Urinary bladder (tissue), 4 donors: ENCODE data around the gene FARP2. TPM values are rescaled to one million over a fixed set of nuclear protein-coding genes. Genes with fewer than 3 reads are reported as not detected.
"Not testable (repeated sequence)": the region's sequence is repeated elsewhere in the genome, so short reads cannot be mapped to it uniquely, and the experiment has no call there.

Experiments used
- DNase-seq: peaks from one replicate; pipeline ENCODE4 v3.0.0-alpha.2; 2015; ENCODE audit errors: extremely low spot score
- H3K27ac ChIP-seq: one replicate; pipeline ENCODE4 v1.5.1; 2013; ENCODE audit warnings: low read depth, mild to moderate bottlenecking, moderate library complexity
- H3K36me3 ChIP-seq: one replicate; pipeline ENCODE4 v1.6.1; 2013; ENCODE audit warnings: mild to moderate bottlenecking, moderate library complexity; ENCODE audit not compliant: insufficient read depth
- H3K4me1 ChIP-seq: one replicate; pipeline ENCODE4 v1.6.1; 2013; ENCODE audit warnings: mild to moderate bottlenecking, moderate library complexity; ENCODE audit not compliant: insufficient read depth
- H3K4me3 ChIP-seq: one replicate; pipeline ENCODE4 v1.5.1; 2013; ENCODE audit warnings: low read depth, low read length
- WGBS: extraction: QIAGEN DNeasy Blood & Tissue Kit; methylation state at CpG from one replicate; pipeline ENCODE4 v1.1.7; 2013; 5-methylcytosine and 5-hydroxymethylcytosine counted together
- polyA plus RNA-seq: library from polyadenylated mRNA; stranded (reverse); fragments of 200-250 nt; gene quantifications from one replicate; pipeline ENCODE4 v1.2.3, GENCODE V29; 2013
- total RNA-seq: library from RNA; depleted of rRNA; stranded (reverse); fragments of >200 nt; gene quantifications from one replicate; pipeline ENCODE4 v1.2.3, GENCODE V29; 2014
- donor health status: healthy with polysubstance abuse.
- donor health status: healthy.

Gene FARP2
- total and polyA plus RNA-seq, 2 donors: 16.2 to 51.7 TPM

DNA sequence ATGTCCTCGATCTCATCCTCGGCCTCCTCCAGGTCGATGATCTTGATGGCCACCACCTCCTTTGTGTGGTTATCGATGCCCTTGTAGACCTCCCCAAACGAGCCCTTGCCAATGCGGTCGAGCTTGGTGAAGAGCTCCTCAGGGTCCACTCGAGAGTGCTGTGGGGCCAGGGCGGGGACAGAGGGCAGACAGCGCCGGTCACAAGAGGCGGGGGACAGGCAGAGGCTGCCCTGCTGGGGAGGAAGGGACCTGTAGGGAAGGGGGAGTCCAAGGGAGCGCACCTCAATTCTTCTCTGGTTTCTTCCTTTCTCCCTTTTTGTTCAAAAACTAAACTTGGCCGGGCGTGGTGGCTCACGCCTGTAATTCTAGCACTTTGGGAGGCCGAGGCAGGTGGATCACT lies 145.5 kb downstream of the FARP2 start:
- H3K27ac ChIP-seq: no peak overlapping the region
- DNase-seq: no peak
- H3K4me1 ChIP-seq: no peaks in the 10 kb centered on the region
- peaks cover 2% of the 10 kb centered on the region for H3K36me3 ChIP-seq
- H3K4me3 ChIP-seq: no peak overlapping the region
- 92% methylated on average over 17 of the region's 17 CpGs for WGBS

DNA sequence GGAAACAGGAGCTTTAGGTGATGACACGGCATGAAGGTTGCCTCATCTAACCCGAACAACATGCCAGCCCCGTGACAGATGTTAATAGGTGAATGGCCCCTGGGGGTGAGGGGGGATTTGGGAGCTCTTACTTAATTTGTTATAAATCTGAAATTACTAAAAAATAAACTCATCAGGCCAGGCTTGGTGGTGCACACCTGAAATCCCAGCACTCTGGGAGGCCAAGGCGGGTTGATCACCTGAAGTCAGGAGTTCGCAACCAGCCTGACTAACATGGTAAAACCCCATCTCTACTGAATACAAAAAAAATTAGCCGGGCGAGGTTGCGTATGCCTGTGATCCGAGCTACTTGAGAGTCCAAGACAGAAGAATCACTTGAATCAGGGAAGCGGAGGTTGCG lies 146.2 kb downstream of the FARP2 start:
- no peak overlapping the region for H3K4me3 ChIP-seq
- 97% methylated on average over 11 of the region's 11 CpGs for WGBS

DNA sequence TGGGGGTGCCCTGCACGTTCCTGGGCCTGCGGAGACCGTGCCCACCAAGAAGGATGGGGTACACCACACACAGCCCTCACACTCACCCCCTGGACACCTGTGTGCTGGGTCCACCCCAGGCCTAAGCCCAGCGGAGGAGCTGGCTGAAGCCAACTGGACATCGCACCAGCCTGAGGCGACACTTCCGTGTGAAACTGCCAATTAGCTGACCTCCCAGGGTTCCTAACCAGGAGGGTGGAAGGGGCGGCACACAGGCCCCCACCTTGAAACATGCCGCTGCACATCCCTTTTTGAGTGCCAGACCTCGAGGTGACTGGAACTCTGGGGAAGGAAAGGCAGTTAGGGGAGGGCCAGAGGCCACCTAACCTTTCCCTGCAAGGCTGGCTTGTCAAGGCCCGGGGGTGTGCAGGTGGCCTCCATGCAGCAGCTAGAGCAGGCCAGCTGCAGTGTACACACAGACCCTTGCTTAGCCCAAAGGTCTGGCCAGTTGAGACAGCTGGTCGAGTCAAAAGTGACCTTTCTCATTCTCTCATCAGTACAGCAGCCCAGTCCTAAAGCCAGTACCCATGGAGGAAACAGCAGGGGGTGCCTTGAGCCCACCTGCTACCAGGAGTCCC lies 147.8 kb downstream of the FARP2 start:
- no peak overlapping the region for H3K4me3 ChIP-seq
- H3K36me3 ChIP-seq: peaks cover 2% of the 10 kb centered on the region
- no peak overlapping the region for H3K27ac ChIP-seq
- DNase-seq: no peak
- H3K4me1 ChIP-seq: no peaks in the 10 kb centered on the region
- WGBS: 86% methylated on average over 12 of the region's 12 CpGs

More for the DNA sequence above, 146.2 kb downstream of the FARP2 start:
- H3K27ac ChIP-seq: no peak overlapping the region
- H3K4me1 ChIP-seq: no peaks in the 10 kb centered on the region
- no peak for DNase-seq
- H3K36me3 ChIP-seq: peaks cover 2% of the 10 kb centered on the region

DNA sequence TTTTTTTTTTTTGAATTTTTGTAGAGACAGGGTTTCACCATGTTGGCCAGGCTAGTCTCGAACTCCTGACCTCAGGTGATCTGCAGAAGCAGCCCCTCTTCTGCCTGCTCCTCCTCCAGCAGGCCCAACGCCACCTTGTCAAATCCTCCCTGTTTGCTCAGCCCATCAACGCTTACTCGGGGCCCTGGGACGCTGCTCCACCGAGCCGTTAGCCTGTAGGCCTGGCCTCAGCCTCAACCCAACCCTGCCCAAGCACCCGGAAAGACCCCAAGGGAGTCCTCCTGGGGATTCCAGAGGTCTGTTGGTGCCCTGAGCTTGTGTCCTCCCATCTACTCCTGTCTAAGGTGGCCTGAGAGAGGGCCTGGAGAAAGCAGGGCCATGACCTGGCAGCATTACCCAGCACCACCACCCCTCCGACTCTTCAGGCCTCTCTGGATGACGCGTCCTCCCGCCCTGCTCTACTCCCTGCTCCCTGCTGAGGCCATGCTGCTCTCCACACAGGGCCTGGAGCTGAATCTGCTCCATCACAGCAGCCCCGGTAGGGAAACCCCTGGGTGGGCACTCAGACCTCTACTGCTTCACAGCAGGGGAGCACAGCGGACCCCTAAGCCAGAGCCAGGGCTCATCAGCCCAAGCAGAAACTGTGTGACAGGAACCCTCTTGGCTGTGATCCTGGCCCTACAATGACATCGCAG lies 149.1 kb downstream of the FARP2 start:
- Histone ChIP-seq H3K4me3 (no peak overlapping the region), H3K27ac (no peak overlapping the region)

DNA sequence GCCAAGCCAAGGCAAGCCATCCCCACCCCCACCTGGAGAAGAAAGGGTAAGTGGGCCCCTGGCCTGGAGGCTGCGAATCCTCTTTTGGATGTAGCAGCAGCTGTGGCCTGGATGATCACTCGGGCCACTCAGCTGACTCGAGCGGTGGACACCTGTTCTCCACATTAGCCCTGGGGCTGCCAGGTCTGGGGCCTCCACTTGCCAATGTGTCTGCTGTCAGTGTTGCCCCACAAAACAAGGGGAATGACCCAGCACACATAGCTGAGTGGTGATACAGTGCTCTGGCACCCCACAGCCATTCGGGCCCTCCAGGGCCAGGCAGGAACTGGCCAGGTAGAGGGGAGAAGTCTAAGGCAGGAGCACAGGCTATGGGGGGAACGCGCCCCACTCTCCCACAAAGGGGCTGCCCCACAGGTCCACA lies 149.7 kb downstream of the FARP2 start:
- WGBS: 88% methylated on average over 7 of the region's 7 CpGs
- DNase-seq: no peak
- Histone ChIP-seq H3K27ac (no peak overlapping the region), H3K36me3 (peaks cover 2% of the 10 kb centered on the region), H3K4me3 (no peak overlapping the region), H3K4me1 (no peaks in the 10 kb centered on the region)

More for the DNA sequence above, 149.1 kb downstream of the FARP2 start:
- no peak for DNase-seq
- 80% methylated on average over 15 of the region's 15 CpGs for WGBS
- Histone ChIP-seq H3K4me1 (no peaks in the 10 kb centered on the region), H3K36me3 (peaks cover 2% of the 10 kb centered on the region)

DNA sequence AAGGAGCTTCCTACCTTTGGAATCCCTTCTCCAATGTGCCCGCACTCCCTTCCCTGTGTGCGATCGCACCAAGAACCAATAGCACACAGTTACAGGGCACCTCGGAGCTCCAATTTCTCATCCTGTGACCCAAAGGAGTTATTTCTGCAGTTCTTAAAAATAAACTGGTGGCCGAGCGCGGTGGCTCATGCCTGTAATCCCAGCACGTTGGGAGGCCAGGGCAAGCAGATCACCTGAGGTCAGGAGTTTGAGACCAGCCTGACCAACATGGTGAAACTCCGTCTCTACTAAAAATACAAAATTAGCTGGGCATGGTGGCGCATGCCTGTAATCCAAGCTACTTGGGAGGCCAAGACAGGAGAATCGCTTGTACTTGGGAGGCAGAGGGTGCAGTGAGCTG lies 150.2 kb downstream of the FARP2 start:
- H3K27ac ChIP-seq, H3K4me3 ChIP-seq, H3K36me3 ChIP-seq, H3K4me1 ChIP-seq, DNase-seq: not testable (repeated sequence)
- WGBS: 95% methylated on average over 11 of the region's 11 CpGs

DNA sequence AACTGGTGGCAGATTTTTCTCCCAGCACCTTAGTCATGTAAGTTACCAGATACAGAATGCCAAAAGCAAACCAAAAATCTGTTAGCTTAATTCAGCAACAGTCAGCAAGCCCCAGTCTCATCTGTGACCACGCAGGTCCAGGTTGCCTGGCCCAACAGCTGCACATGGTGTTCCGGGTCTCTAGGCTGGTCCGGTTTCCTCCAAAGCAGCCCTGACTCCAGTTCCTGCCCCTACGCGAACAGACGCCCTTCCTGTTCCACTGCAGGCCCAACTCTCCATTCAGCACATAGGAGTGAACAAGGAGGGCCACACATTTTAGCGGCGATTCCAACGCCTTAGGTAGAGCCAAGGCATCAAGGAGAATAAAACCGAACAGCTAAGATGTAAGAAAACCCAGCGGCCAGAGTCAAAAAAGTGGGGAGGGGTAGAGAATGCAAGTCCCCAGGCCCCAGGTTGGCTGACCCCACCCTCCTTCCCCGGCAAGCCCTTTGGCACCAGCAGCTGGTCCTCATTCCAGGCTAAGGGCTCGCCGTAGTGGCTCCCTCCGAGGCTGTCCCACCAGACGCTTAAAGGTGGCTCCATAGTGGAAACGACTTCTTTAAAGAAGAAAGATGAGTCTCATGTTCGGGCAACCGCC lies 150.8 kb downstream of the FARP2 start:
- WGBS: 40% methylated on average over 19 of the region's 19 CpGs
- Histone ChIP-seq H3K27ac (no peak overlapping the region), H3K4me3 (peak overlapping the region; percentile 95), H3K36me3 (no peaks in the 10 kb centered on the region), H3K4me1 (no peaks in the 10 kb centered on the region)
- DNase-seq: no peak

DNA sequence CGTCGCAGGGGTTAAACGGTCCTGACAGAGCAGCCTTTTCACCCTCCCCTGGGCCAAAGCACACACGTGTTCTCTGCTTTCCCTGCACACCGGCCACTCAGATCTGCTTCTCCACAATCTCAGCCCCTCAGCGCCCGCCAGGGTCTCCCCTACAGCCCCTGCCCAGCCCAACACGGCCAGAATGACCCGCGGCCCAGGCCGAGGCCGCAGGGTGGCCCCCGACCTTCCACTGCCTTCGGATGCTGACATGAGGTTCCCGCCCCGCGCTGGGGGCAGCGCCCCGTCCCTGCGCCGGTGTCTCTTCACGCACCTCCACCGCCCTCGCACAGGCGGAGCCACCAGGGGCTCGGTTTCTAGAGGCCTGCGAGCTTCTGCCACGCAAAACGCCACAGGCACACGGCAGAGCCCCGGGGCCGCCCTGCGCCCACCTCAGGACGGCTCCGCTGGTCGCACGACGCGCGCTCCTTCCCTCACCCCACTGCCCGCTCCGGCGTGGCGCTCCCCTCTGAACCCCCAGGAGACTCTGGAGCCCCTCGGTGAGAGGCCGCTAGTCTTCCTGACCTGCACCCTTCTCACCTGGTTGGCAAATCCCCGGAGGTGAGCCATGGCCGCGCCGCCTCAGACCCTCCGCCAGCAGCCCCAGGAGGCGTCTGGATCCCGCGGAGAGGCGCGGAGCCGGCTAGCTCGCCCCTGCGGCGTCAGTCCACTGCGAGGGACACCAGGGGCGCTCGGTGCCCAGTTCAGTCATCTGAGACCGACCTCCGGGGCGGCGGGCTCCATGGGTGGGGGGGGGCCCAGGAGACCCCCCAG lies 151.6 kb downstream of the FARP2 start:
- Histone ChIP-seq H3K27ac (peak overlapping the region; percentile 33), H3K36me3 (no peaks in the 10 kb centered on the region), H3K4me1 (no peaks in the 10 kb centered on the region), H3K4me3 (peak overlapping the region; percentile 95)
- DNase-seq: no peak
- WGBS: under 1% methylated on average over 67 of the region's 67 CpGs

DNA sequence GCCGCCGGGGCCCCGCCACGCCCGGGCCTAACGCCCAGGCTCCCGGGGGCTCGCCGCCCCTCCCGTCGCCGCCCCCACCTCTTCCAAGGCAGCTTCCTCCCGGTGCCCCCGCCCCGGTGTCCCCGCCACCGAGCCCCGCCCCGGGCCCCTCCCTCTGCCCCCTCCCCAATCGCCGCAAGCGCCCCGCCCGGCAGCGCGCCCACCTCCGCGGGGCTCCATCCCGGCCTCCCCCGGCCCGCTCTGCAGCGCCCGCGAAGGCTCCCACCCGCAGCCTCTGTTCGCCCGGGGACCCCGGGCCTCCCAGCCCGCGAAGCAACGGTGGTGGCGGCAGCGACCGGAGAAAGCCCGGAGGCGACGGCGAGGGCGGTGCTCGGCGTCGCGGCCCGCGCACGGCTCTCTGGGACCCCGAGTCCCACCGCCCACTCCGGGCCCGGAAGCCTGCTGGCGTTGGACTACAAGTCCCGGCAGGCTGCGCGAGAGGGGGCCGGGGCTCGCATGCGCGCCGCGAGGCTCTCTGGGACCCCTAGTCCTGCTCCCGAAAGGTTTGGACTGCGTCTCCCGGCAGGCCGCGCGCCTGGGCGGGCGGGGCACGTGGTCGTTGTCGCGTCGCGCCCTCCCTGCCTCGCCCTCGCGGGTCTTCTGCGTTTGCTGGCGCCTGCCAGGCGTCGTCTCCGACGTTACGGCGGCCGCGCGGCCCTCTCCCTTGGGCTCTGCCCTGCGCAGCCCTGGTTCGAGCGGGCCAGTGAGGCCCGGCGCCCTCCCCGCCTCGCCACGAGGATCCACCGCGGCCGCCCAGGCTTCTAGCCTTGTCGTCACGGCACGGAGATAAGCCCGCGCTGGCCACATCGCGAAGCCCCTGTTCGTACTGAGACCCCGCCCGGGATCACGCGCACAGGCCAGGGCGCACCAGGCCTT lies 152.4 kb downstream of the FARP2 start, which contains the start of gene STK25:
TSS of gene STK25 (minus strand) at position 345 of the 915 bp plus-strand sequence. CDS start 549 bp downstream, outside the sequence.
- Histone ChIP-seq H3K36me3 (no peaks in the 10 kb centered on the region), H3K4me1 (no peaks in the 10 kb centered on the region), H3K27ac (peak within 1 kb of the TSS; percentile 70), H3K4me3 (peak within 1 kb of the TSS; percentile 95)
- peak; percentile 94 for DNase-seq
- WGBS: 2% methylated on average over 122 of the region's 122 CpGs

DNA sequence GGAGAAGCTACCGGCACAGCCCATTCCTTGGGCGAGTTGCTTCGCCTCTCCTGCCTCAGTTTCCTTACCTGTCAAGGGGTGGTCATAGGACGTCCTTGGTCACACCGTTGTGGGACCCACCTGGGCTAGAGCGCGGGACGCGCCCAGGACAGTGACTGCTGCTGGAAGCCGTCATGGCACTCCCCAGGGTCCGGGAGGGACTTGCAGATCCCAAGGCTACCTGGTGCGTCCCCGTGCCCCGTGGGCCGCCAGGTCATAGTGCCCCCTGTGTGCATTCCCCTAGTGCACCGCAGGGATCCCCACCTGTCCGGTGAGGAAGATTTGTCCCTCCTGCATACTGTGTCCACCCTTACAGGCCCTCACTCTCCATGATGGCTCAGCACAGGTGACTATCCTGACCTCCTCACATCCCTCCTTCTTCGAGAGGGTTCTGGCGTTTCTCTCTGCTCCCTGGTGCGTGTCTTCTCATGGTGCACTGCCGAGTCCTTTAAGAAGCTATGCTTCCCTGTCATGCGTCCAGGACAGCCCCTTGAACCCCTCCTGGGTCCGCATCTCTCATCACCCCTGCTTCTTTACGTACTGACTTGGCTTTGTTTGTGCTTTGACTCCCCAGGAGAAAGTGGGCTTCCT lies 153.2 kb downstream of the FARP2 start:
- Histone ChIP-seq H3K4me1 (no peaks in the 10 kb centered on the region), H3K4me3 (peak overlapping the region; percentile 95), H3K36me3 (no peaks in the 10 kb centered on the region), H3K27ac (no peak overlapping the region)
- DNase-seq: no peak
- WGBS: 17% methylated on average over 24 of the region's 24 CpGs

DNA sequence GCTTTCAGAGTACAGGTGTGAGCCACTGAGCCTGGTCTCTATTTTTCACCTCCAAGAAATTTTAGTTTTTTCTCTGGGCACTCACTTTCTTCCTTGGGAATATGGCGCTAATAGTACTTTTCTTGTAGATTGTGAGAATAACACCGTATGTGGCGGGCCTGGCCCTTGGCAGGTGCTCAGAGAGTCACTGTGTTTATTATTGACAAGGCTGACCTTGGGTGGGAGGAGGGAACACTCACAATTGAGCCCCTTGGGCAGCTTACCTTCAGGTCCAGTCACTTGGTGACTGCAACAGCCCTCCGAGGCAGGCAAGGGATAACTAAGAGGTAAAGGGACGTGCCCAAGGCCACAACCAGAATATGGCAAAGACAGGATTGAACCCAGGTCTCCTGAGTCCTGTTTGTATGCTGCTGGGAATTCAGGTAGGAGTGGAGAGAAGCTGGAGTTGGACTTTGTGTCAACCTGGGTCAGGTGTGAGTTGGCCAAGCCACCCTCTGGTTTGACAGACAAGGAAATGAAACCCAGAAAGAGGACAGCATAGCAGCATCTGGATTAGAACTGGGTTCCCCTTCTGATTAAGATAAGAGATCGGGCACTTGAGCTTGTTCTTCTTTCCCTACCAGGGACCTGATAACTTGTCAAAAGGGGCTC lies 155.1 kb downstream of the FARP2 start:
- 94% methylated on average over 6 of the region's 6 CpGs for WGBS
- Histone ChIP-seq H3K36me3 (no peaks in the 10 kb centered on the region), H3K27ac (no peak overlapping the region), H3K4me1 (no peaks in the 10 kb centered on the region), H3K4me3 (no peak overlapping the region)
- DNase-seq: no peak

DNA sequence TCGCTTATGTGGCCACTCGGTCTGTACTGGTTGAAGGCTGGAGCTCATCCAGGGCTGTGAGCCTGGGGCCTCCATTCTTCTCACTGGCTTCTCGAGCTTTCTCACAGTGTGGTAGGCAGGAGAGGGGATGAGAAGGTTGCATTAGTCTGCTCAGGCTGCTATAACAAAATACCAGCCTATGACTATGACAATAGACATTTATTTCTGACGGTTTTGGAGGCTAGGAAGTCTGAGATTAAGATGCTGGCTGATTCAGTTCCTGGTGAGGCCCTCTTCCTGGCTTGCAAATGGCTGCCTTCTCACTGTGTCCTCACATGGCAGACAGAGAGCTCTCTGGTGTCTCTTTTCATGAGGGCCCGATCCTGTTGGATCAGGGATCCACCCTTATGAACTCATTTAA lies 158.5 kb downstream of the FARP2 start:
- WGBS: 62% methylated on average over 5 of the region's 5 CpGs
- Histone ChIP-seq H3K4me3 (no peak overlapping the region), H3K36me3 (no peaks in the 10 kb centered on the region), H3K27ac (no peak overlapping the region), H3K4me1 (no peaks in the 10 kb centered on the region)
- DNase-seq: no peak
